GM12865 (cell line): ENCODE measurements around the gene C1orf74.

Experiments used
- DNase-seq: peaks from one replicate; pipeline ENCODE4 v3.0.0; 2010; ENCODE audit warnings: low read depth
- H3K4me3 ChIP-seq: 2 replicates; pipeline ENCODE4 v1.5.1; 2011; ENCODE audit warnings: mild to moderate bottlenecking, low read depth, low read length, control low read depth
- TF ChIP-seq, protein P1 (sequence below): IDR thresholded peaks from 2 replicates; pipeline ENCODE4 v1.5.1; 2011; ENCODE audit warnings: low read length, control low read depth, low read depth, inconsistent platforms; ENCODE audit not compliant: insufficient read depth; ENCODE audit errors: missing control alignments

The C1orf74 gene

GRCh38 chr1:209767096-209767495 is 17.3 kb downstream of the C1orf74 start:
- no peak for DNase-seq
- H3K4me3 ChIP-seq: no peak overlapping the region
- TF ChIP-seq, protein P1, sequence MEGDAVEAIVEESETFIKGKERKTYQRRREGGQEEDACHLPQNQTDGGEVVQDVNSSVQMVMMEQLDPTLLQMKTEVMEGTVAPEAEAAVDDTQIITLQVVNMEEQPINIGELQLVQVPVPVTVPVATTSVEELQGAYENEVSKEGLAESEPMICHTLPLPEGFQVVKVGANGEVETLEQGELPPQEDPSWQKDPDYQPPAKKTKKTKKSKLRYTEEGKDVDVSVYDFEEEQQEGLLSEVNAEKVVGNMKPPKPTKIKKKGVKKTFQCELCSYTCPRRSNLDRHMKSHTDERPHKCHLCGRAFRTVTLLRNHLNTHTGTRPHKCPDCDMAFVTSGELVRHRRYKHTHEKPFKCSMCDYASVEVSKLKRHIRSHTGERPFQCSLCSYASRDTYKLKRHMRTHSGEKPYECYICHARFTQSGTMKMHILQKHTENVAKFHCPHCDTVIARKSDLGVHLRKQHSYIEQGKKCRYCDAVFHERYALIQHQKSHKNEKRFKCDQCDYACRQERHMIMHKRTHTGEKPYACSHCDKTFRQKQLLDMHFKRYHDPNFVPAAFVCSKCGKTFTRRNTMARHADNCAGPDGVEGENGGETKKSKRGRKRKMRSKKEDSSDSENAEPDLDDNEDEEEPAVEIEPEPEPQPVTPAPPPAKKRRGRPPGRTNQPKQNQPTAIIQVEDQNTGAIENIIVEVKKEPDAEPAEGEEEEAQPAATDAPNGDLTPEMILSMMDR: no peak

- H3K4me3 ChIP-seq: no peak overlapping the region
- TF ChIP-seq, protein P1: no peak
- DNase-seq: no peak
These were observed 18.3 kb downstream of the C1orf74 start for GRCh38 chr1:209766051-209766450.

- H3K4me3 ChIP-seq: no peak overlapping the region
- TF ChIP-seq, protein P1: no peak
- DNase-seq: no peak
These were observed 23.2 kb downstream of the C1orf74 start for GRCh38 chr1:209761011-209761635.

GRCh38 chr1:209759829-209760359 is 24.5 kb downstream of the C1orf74 start:
- H3K4me3 ChIP-seq: no peak overlapping the region
- DNase-seq: no peak
- TF ChIP-seq, protein P1: no peak

DNA sequence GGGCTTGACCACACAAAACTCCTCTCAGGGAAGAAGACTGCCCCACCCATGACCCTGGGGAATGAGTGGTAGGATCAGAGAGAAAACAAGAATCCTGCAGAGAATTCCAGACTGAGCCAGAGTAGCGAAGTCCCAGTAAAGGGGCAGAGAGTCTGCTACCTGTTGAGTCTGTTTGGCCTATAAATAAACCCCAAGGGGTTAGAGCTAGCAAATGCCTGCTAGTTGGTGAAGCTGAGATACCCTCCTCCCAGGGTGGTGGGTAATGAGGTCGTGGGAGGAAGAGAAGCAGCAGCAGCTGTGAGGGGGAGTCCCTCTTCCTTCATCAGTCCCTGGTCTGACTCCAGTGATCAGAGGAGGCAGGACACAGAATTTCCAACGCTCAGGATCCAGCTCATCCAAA is 26.0 kb downstream of the C1orf74 start:
- no peak overlapping the region for H3K4me3 ChIP-seq
- TF ChIP-seq, protein P1: no peak
- DNase-seq: no peak

DNA sequence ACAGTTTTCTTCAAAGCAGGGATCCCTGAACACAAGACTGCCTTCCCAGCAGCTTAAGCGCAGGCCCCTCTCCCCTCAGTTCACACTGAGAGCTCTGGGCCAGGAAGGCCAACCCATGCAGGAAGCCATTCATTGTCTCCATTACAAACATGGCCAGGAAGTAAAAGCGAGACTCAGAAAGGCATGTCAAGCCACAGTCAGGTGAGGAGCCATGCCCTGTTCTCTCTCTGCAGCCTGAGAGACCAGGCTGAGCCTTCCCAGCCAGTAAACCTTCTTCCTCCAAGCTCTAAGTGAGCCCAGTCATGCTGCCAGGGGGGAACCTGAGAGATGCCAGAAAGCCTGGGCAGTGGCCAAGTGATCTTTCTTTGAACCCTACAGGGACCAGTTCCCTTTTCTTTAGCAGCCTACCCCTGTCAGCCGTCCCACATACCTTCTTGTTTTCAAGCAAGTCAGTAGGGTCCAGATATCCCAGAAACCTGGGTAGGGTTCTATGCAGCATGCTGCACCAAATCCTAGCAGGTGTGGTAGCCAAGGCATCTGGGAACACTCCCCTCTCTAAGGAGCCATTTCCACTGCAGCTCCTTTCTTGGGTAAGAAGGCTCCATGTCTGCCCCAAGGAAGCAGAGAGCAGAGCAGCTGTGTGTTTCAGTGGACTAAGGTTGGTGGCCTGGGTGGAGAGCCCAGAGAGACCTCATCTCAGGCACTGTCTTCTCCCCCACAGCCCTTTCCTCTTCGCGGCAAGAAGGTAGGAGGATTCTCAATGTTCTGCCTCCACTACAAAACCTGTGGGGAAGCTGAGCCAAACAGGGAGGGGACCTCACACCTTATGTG is 27.5 kb downstream of the C1orf74 start:
- TF ChIP-seq, protein P1: no peak
- peak; percentile 68 for DNase-seq
- H3K4me3 ChIP-seq: peak overlapping the region; percentile 67
